MM.1S (cell line): Measurements from ENCODE around the gene AGPAT2.

Experiments used
- DNase-seq: peaks from one replicate; pipeline ENCODE4 v3.0.0-alpha.2; 2015
- H2AFZ ChIP-seq: fragments of 300-600 bp; sonication (generic); 2 replicates; pipeline ENCODE4 v1.6.0; 2016; ENCODE audit warnings: antibody characterized with exemption, low read length
- H3F3A ChIP-seq: fragments of 300-600 bp; sonication (generic); 2 replicates; pipeline ENCODE4 v1.6.1; 2016; ENCODE audit warnings: mild to moderate bottlenecking, antibody characterized with exemption, low read length, moderate library complexity, mixed read lengths; ENCODE audit not compliant: insufficient read depth
- H3K27ac ChIP-seq: fragments of 300-600 bp; sonication (generic); 2 replicates; pipeline ENCODE4 v1.5.1; 2016; ENCODE audit warnings: mild to moderate bottlenecking, low read length
- H3K27me3 ChIP-seq: fragments of 300-600 bp; sonication (generic); replicated peaks from 2 replicates; pipeline ENCODE4 v1.6.0; 2016; ENCODE audit warnings: low read length; ENCODE audit not compliant: insufficient read depth
- H3K36me3 ChIP-seq: fragments of 300-600 bp; sonication (generic); replicated peaks from 2 replicates; pipeline ENCODE4 v1.6.1; 2016; ENCODE audit warnings: mild to moderate bottlenecking, low read length, mixed read lengths; ENCODE audit not compliant: insufficient read depth
- H3K4me1 ChIP-seq: fragments of 300-600 bp; sonication (generic); 2 replicates; pipeline ENCODE4 v1.6.1; 2016; ENCODE audit warnings: low read length, mixed read lengths
- H3K4me2 ChIP-seq: fragments of 300-600 bp; sonication (generic); 2 replicates; pipeline ENCODE4 v1.6.0; 2016; ENCODE audit warnings: low read depth, low read length
- H3K4me3 ChIP-seq: fragments of 300-600 bp; sonication (generic); 2 replicates; pipeline ENCODE4 v1.5.1; 2016; ENCODE audit warnings: low read length, mixed read lengths
- H3K79me2 ChIP-seq: fragments of 300-600 bp; sonication (generic); 2 replicates; pipeline ENCODE4 v1.6.1; 2016; ENCODE audit warnings: mixed run types, low read length, mixed read lengths
- H3K9ac ChIP-seq: fragments of 300-600 bp; sonication (generic); 2 replicates; pipeline ENCODE4 v1.6.1; 2016; ENCODE audit warnings: low read length, mixed read lengths
- H3K9me2 ChIP-seq: fragments of 300-600 bp; sonication (generic); replicated peaks from 2 replicates; pipeline ENCODE4 v1.6.1; 2016; ENCODE audit warnings: mild to moderate bottlenecking, low read length, mixed read lengths; ENCODE audit not compliant: insufficient read depth
- H3K9me3 ChIP-seq: fragments of 300-600 bp; sonication (generic); replicated peaks from 2 replicates; pipeline ENCODE4 v1.6.1; 2016; ENCODE audit warnings: mild to moderate bottlenecking, low read length, mixed read lengths; ENCODE audit not compliant: insufficient read depth
- H4K20me1 ChIP-seq: fragments of 300-600 bp; sonication (generic); 2 replicates; pipeline ENCODE4 v1.6.1; 2016; ENCODE audit warnings: mild to moderate bottlenecking, low read length, moderate library complexity, mixed read lengths; ENCODE audit not compliant: insufficient read depth
- EZH2 ChIP-seq: fragments of 300-600 bp; sonication (generic); optimal IDR thresholded peaks from 2 replicates; pipeline ENCODE3; 2017; ENCODE audit warnings: low read depth, mild to moderate bottlenecking, antibody characterized with exemption, low read length, mixed read lengths
- EZH2phosphoT487 ChIP-seq: fragments of 300-600 bp; sonication (generic); IDR thresholded peaks from 2 replicates; pipeline ENCODE4 v1.6.1; 2018; ENCODE audit warnings: antibody characterized with exemption, low read length
- TF ChIP-seq, protein P1 (sequence below): fragments of 300-600 bp; sonication (generic); IDR thresholded peaks from 2 replicates; pipeline ENCODE4 v1.5.1; 2016; ENCODE audit warnings: antibody characterized with exemption, low read length, mixed read lengths

AGPAT2 gene

DNA sequence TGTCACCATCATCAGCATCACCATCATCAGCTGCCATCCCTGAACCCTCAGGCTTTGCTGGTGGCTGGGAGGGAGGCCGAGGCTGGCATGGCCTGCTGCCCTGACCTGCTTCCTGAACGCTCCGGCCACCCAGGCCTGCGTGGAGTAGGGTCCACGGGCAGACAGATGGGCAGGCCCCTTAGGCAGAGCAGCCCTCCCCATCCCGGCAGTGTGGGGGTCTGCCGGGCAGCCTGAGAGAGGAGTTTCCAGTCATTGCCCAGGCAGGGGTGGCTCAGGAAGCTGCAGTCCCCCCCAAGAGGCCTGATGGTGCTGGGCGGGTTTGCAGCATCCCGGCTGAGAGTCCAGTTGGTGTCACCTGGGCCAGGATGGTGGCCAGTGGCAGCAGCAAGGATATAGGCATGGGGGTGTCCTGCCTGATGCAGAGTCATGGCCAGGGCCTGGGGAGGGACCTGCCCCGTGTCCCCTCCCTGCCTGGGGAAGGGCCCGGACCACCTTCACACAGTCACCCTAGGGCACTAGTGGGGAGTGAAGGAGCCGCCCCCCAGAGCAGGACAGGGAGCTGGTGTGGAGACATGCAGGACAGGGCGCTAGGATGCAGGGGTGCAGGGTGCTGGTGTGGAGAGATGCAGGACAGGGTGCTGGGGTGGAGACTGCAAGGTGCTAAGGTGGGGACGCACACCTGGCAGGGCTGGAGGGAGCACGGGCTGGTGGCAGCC is 32.3 kb downstream of the AGPAT2 start:
- Histone ChIP-seq H2AFZ (no peak overlapping the region), H4K20me1 (no peaks in the 10 kb centered on the region), H3K4me2 (no peak overlapping the region), H3K27ac (no peak overlapping the region), H3K9me2 (no peaks in the 10 kb centered on the region), H3K79me2 (no peaks in the 10 kb centered on the region), H3K9me3 (no peaks in the 10 kb centered on the region), H3F3A (no peaks in the 10 kb centered on the region), H3K9ac (no peak overlapping the region), H3K36me3 (no peaks in the 10 kb centered on the region), H3K4me3 (no peak overlapping the region), H3K27me3 (peaks cover 93% of the 10 kb centered on the region), H3K4me1 (no peaks in the 10 kb centered on the region)
- no peak for DNase-seq
- TF ChIP-seq, protein P1, sequence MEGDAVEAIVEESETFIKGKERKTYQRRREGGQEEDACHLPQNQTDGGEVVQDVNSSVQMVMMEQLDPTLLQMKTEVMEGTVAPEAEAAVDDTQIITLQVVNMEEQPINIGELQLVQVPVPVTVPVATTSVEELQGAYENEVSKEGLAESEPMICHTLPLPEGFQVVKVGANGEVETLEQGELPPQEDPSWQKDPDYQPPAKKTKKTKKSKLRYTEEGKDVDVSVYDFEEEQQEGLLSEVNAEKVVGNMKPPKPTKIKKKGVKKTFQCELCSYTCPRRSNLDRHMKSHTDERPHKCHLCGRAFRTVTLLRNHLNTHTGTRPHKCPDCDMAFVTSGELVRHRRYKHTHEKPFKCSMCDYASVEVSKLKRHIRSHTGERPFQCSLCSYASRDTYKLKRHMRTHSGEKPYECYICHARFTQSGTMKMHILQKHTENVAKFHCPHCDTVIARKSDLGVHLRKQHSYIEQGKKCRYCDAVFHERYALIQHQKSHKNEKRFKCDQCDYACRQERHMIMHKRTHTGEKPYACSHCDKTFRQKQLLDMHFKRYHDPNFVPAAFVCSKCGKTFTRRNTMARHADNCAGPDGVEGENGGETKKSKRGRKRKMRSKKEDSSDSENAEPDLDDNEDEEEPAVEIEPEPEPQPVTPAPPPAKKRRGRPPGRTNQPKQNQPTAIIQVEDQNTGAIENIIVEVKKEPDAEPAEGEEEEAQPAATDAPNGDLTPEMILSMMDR = no peak
- TF ChIP-seq EZH2phosphoT487 (no peak), EZH2 (no peak)

DNA sequence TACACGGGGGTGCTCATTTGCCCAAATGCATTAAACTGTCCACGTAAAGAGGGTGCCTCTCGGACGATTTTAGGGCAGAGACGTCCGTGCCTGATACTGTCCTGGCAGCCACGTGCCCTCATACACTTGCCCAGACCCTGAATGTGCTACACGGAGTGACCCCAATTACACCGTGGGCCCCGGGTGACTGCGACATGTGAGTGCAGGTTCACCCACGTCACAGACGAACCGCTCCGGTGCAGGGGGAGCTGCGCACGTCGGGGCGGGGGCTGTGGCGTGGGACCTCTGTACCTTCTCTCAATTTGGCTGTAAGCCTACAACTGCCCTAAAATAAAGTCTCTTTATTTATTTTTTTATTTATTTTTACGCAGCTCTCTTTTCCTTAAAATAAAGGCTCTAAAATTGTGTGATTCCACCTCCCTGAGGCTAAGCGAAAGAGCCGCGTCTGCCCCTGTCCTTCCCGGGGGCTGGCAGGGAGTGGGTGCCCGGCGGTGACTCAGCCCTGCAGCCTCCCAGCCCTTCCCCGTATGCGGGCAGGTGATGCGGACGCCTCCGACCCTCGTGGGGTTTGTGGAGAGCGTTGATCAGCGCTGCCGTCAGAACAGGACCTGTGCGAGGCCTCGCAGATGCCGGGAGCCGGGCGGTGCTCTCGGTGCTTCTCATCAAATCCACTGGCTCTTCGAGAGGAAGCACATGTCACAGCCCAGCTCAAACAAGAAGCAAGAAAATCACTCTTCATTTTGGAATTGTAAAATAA is 33.8 kb downstream of the AGPAT2 start:
- TF ChIP-seq EZH2phosphoT487 (no peak), EZH2 (no peak)
- TF ChIP-seq, protein P1 = no peak
- H4K20me1 ChIP-seq = no peaks in the 10 kb centered on the region
- no peak overlapping the region for H3K4me3 ChIP-seq
- H3K4me1 ChIP-seq = no peaks in the 10 kb centered on the region
- H3K9me2 ChIP-seq = no peaks in the 10 kb centered on the region
- no peaks in the 10 kb centered on the region for H3K9me3 ChIP-seq
- H3K36me3 ChIP-seq = no peaks in the 10 kb centered on the region
- H3F3A ChIP-seq = no peaks in the 10 kb centered on the region
- H3K4me2 ChIP-seq = no peak overlapping the region
- H3K79me2 ChIP-seq = no peaks in the 10 kb centered on the region
- H3K9ac ChIP-seq = no peak overlapping the region
- no peak overlapping the region for H2AFZ ChIP-seq
- no peak overlapping the region for H3K27ac ChIP-seq
- DNase-seq = no peak
- H3K27me3 ChIP-seq = peaks cover 93% of the 10 kb centered on the region

DNA sequence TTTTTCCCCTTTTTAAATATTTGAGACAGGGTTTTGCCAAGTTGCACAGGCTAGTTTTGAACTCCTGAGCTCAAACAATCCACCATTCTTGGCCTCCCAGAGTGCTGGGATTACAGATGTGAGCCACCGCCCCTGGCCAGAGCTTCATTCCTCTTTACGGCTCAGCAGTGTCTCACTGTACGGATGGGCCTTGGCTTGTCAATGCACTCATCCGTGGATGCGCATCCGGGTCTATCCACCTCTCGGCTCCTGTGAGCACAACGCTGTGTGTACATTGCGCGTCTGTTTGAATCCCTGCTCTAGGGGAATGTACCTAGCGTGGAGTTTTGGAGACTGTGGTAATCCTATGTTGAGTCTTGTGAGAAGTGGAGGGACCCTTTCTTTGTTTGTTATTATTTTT is 35.4 kb downstream of the AGPAT2 start:
- no peak overlapping the region for H3K27ac ChIP-seq
- TF ChIP-seq, protein P1 = no peak
- TF ChIP-seq EZH2 (no peak), EZH2phosphoT487 (no peak)
- H3K4me3 ChIP-seq = no peak overlapping the region
- no peak overlapping the region for H3K9ac ChIP-seq
- H3K4me2 ChIP-seq = no peak overlapping the region
- no peaks in the 10 kb centered on the region for H3K4me1 ChIP-seq
- H3F3A ChIP-seq = no peaks in the 10 kb centered on the region
- H3K9me3 ChIP-seq = no peaks in the 10 kb centered on the region
- no peaks in the 10 kb centered on the region for H3K36me3 ChIP-seq
- peaks cover 92% of the 10 kb centered on the region for H3K27me3 ChIP-seq
- H3K9me2 ChIP-seq = no peaks in the 10 kb centered on the region
- no peak overlapping the region for H2AFZ ChIP-seq
- no peaks in the 10 kb centered on the region for H3K79me2 ChIP-seq
- DNase-seq = no peak
- no peaks in the 10 kb centered on the region for H4K20me1 ChIP-seq
